ENCODE data around the gene PLPP3. TPM values are rescaled to one million over a fixed set of nuclear protein-coding genes. Genes with fewer than 3 reads are reported as not detected.

The PLPP3 gene
- total RNA-seq, 1 experiment from 2014 or later, result 3.4 TPM

DNA sequence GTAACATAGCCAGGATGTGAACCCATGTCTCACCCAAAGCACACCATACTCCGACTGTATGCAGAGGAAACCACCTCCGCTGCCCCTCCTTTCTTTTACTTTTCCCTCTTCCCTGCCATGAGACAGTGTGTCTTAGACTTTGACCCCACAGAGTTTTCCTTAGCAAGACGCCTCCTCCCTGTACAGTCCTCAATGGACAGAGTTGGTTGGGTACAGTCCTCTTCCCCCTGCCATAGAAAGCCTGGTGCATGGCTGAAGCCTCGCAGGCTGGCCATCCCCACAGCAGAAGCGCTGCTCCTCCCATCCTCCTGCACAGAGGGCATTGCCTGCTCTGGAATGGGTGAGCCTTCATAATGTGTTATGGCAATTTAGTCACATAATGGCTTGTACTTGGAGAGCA is 127.9 kb downstream of the PLPP3 start:
- no peak overlapping the region for H3K27ac ChIP-seq (ENCODE audit: low read depth, low read length)
- DNase-seq (ENCODE audit: low read depth, low spot score) (no peak), ATAC-seq (no peak)
- H3K9me2 ChIP-seq (ENCODE audit: insufficient read depth), result no peaks in the 10 kb centered on the region
- 0 out of 2 replicates have a peak, but pooled peaks cover 4% of the 10 kb centered on the region for H3K27me3 ChIP-seq (ENCODE audit: insufficient read depth, low read length)
- ChIA-PET RAD21 (ENCODE audit: low non-redundant PET in 1 of 2, low total read pairs in 2 of 2, uncharacterized antibody in 2 of 2, unreplicated experiment in 2 of 2) (no interaction called here), CTCF (no interaction called here), POLR2A (no interaction called here)
- no peak overlapping the region for H3K4me3 ChIP-seq (replicated peaks in 1 of 2; ENCODE audit: low read depth in 1 of 2, low read length in 2 of 2)
- no peak overlapping the region for H3K4me2 ChIP-seq (ENCODE audit: low read length)
- no peak overlapping the region for H3K9ac ChIP-seq (ENCODE audit: low read length)
- H3K36me3 ChIP-seq (ENCODE audit: control insufficient read depth in 1 of 2, insufficient read depth in 2 of 2, low read length in 2 of 2), result no peaks in the 10 kb centered on the region
- no peaks in the 10 kb centered on the region for H3K9me3 ChIP-seq (ENCODE audit: control insufficient read depth in 1 of 2, insufficient read depth in 1 of 2, low read depth in 1 of 2, low read length in 2 of 2)
- no peak overlapping the region for H2AFZ ChIP-seq (ENCODE audit: low read depth, low read length, poor library complexity, severe bottlenecking)
- no peaks in the 10 kb centered on the region for H3K79me2 ChIP-seq (ENCODE audit: insufficient read depth, low read length)
- TF ChIP-seq SP1 (IDR thresholded peaks at IDR 0.05; ENCODE audit: low read depth) (no peak), ZBTB33 (IDR thresholded peaks at IDR 0.05; ENCODE audit: extremely low read depth, insufficient replicate concordance, low read length) (no peak), SIN3A (IDR thresholded peaks at IDR 0.05; ENCODE audit: low read depth) (no peak), ATF3 (IDR thresholded peaks at IDR 0.05) (no peak), SRF (IDR thresholded peaks at IDR 0.05; ENCODE audit: low read depth) (no peak), EZH2phosphoT487 (IDR thresholded peaks at IDR 0.05; ENCODE audit: borderline replicate concordance) (no peak), MAX (IDR thresholded peaks at IDR 0.05) (no peak), REST (IDR thresholded peaks at IDR 0.05; ENCODE audit: low read depth) (no peak), YY1 (IDR thresholded peaks at IDR 0.05; ENCODE audit: extremely low read depth, insufficient replicate concordance, low read depth, low read length) (no peak), CBX3 (IDR thresholded peaks at IDR 0.05; ENCODE audit: low read depth) (no peak), CEBPB (IDR thresholded peaks at IDR 0.05; ENCODE audit: low read depth) (no peak), EGR1 (IDR thresholded peaks at IDR 0.05; ENCODE audit: low read depth) (no peak), ZFX (IDR thresholded peaks at IDR 0.05) (no peak), POLR2AphosphoS5 (IDR thresholded peaks at IDR 0.05; ENCODE audit: low read depth, low read length) (no peak), JUND (IDR thresholded peaks at IDR 0.05) (no peak), ELF1 (IDR thresholded peaks at IDR 0.05; ENCODE audit: borderline replicate concordance, low read depth) (no peak), FOSL1 (IDR thresholded peaks at IDR 0.05; ENCODE audit: low read depth) (no peak), TCF7L2 (IDR thresholded peaks at IDR 0.05; ENCODE audit: borderline replicate concordance, extremely low read depth, insufficient read depth, insufficient read length) (no peak)
- TF ChIP-seq, protein P1, sequence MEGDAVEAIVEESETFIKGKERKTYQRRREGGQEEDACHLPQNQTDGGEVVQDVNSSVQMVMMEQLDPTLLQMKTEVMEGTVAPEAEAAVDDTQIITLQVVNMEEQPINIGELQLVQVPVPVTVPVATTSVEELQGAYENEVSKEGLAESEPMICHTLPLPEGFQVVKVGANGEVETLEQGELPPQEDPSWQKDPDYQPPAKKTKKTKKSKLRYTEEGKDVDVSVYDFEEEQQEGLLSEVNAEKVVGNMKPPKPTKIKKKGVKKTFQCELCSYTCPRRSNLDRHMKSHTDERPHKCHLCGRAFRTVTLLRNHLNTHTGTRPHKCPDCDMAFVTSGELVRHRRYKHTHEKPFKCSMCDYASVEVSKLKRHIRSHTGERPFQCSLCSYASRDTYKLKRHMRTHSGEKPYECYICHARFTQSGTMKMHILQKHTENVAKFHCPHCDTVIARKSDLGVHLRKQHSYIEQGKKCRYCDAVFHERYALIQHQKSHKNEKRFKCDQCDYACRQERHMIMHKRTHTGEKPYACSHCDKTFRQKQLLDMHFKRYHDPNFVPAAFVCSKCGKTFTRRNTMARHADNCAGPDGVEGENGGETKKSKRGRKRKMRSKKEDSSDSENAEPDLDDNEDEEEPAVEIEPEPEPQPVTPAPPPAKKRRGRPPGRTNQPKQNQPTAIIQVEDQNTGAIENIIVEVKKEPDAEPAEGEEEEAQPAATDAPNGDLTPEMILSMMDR (IDR thresholded peaks at IDR 0.05 in 2 of 3, conservative IDR thresholded peaks at IDR 0.05 in 1 of 3; ENCODE audit: borderline replicate concordance in 1 of 3, insufficient read depth in 1 of 3, low read depth in 2 of 3, low read length in 2 of 3), result no peak
- H4K20me1 ChIP-seq (ENCODE audit: insufficient read depth), result no peaks in the 10 kb centered on the region
- peaks cover 3 to 12% of the 10 kb centered on the region in 2 experiments; a peak in 3 of 4 replicates for H3K4me1 ChIP-seq (ENCODE audit: control insufficient read depth in 1 of 2, insufficient read depth in 2 of 2, low read length in 2 of 2)
- intact Hi-C loops (cut with micrococcal nuclease), result no loop called here
- no TSS peak for BruUV-seq (replicated peaks)
